Suprapubic skin (tissue), 4 donors: ENCODE results near the gene WDFY4.

Experiments used
- CTCF ChIP-seq, 2 donors: fragments of 200-600 bp in 1 of 2; fragments of 450-650 bp in 1 of 2; sonication (generic) in 1 of 2; IDR thresholded peaks; one replicate each; pipeline ENCODE4 v1.5.1; 2016 to 2019; ENCODE audit warnings: antibody characterized with exemption in 2 of 2, mild to moderate bottlenecking in 1 of 2, moderate library complexity in 1 of 2
- POLR2A ChIP-seq, 2 donors: fragments of 450-650 bp; IDR thresholded peaks; one replicate each; pipeline ENCODE4 v1.6.1; 2017; ENCODE audit warnings: antibody characterized with exemption in 2 of 2, mild to moderate bottlenecking in 2 of 2, moderate library complexity in 2 of 2
- POLR2AphosphoS5 ChIP-seq, 3 donors: sonication (generic); formaldehyde crosslinking; IDR thresholded peaks; one replicate each; pipeline ENCODE4 v1.6.1; 2017; ENCODE audit warnings: antibody characterized with exemption in 3 of 3

DNA sequence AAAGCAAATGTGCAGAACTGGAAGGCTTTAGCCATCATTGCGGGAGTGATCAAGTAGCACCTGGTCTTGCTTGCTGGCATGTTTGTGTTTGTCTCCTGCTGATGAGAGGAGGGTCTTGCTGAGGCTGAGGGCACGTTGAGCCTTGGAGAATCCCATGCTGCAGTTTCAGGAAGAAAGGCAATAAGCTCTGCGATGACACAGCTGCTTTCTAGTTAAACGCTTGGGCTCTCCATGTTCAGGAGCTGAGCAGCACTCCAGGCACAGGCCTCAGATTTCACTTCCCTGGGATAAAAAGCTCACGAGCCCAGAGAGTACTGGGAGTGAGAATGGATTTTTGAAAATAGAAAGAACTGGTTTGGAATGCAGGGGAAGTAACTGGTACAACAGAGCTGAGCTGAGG, 154.2 kb downstream of the WDFY4 start:
- TF ChIP-seq CTCF (IDR thresholded peaks at IDR 0.05) (no peak), POLR2AphosphoS5 (IDR thresholded peaks at IDR 0.05) (no peak), POLR2A (IDR thresholded peaks at IDR 0.05) (no peak)
